H9 (cell line): ENCODE data around the gene C14orf39. TPM values are rescaled to one million over a fixed set of nuclear protein-coding genes. Genes with fewer than 3 reads are reported as not detected.

Experiments
- DNase-seq: peaks from one replicate; pipeline ENCODE4 v3.0.0-alpha.2; 2017
- H2AFZ ChIP-seq: one replicate; pipeline ENCODE4 v1.6.1; 2013; ENCODE audit warnings: mild to moderate bottlenecking, low read length, control low read depth, moderate library complexity
- H2AK5ac ChIP-seq: 2 replicates; pipeline ENCODE4 v1.6.1; 2013; ENCODE audit warnings: low read length, control low read depth, mixed read lengths; ENCODE audit not compliant: insufficient read length
- H2BK120ac ChIP-seq: one replicate; pipeline ENCODE4 v1.6.1; 2013; ENCODE audit warnings: low read depth, mild to moderate bottlenecking, low read length, control low read depth, inconsistent platforms; ENCODE audit not compliant: poor library complexity, severe bottlenecking
- H2BK12ac ChIP-seq: 2 replicates; pipeline ENCODE4 v1.6.1; 2013; ENCODE audit warnings: low read length, control low read depth, mixed read lengths, low read depth; ENCODE audit not compliant: insufficient read length
- H2BK15ac ChIP-seq: 2 replicates; pipeline ENCODE4 v1.6.1; 2013; ENCODE audit warnings: low read depth, low read length, control low read depth
- H2BK20ac ChIP-seq: one replicate; pipeline ENCODE4 v1.6.1; 2013; ENCODE audit warnings: low read depth, mild to moderate bottlenecking, low read length, control low read depth, inconsistent platforms; ENCODE audit not compliant: poor library complexity, severe bottlenecking
- H2BK5ac ChIP-seq: 2 replicates; pipeline ENCODE4 v1.6.1; 2013; ENCODE audit warnings: low read length, control low read depth, mixed read lengths; ENCODE audit not compliant: insufficient read length
- H3K14ac ChIP-seq: 2 replicates; pipeline ENCODE4 v1.6.1; 2013; ENCODE audit warnings: low read length, control low read depth; ENCODE audit not compliant: insufficient read depth
- H3K18ac ChIP-seq: 2 replicates; pipeline ENCODE4 v1.6.1; 2013; ENCODE audit warnings: low read depth, mild to moderate bottlenecking, mixed read lengths, low read length, control low read depth; ENCODE audit not compliant: insufficient read length
- H3K23ac ChIP-seq: 2 replicates; pipeline ENCODE4 v1.6.1; 2013; ENCODE audit warnings: low read length, control low read depth, mixed read lengths, low read depth; ENCODE audit not compliant: insufficient read length
- H3K23me2 ChIP-seq: 2 replicates; pipeline ENCODE4 v1.6.1; 2013; ENCODE audit warnings: low read depth, mild to moderate bottlenecking, mixed read lengths, low read length, control low read depth; ENCODE audit not compliant: insufficient read length, poor library complexity, severe bottlenecking
- H3K27ac ChIP-seq: 2 replicates; pipeline ENCODE4 v1.5.1; 2013; ENCODE audit warnings: low read length, control low read depth, mixed read lengths, low read depth; ENCODE audit not compliant: insufficient read length
- H3K27me3 ChIP-seq: 2 replicates; pipeline ENCODE4 v1.6.1; 2013; ENCODE audit warnings: low read length, control low read depth, inconsistent platforms; ENCODE audit not compliant: insufficient read depth
- H3K4ac ChIP-seq: 2 replicates; pipeline ENCODE4 v1.6.1; 2013; ENCODE audit warnings: low read depth, mild to moderate bottlenecking, control low read depth, inconsistent platforms, low read length, moderate library complexity
- H3K4me1 ChIP-seq: 2 replicates; pipeline ENCODE4 v1.6.1; 2013; ENCODE audit warnings: low read length, control low read depth, inconsistent platforms; ENCODE audit not compliant: insufficient read depth
- H3K4me2 ChIP-seq: 2 replicates; pipeline ENCODE4 v1.6.1; 2013; ENCODE audit warnings: low read length, control low read depth, mixed read lengths; ENCODE audit not compliant: insufficient read length, insufficient read depth
- H3K56ac ChIP-seq: 2 replicates; pipeline ENCODE4 v1.6.1; 2013; ENCODE audit warnings: low read depth, mild to moderate bottlenecking, mixed read lengths, low read length, control low read depth; ENCODE audit not compliant: insufficient read length
- H3K79me1 ChIP-seq: 2 replicates; pipeline ENCODE4 v1.6.1; 2013; ENCODE audit warnings: low read depth, mild to moderate bottlenecking, moderate library complexity, low read length, control low read depth, inconsistent platforms; ENCODE audit not compliant: insufficient read depth, poor library complexity, severe bottlenecking
- H3K79me2 ChIP-seq: 2 replicates; pipeline ENCODE4 v1.6.1; 2013; ENCODE audit warnings: low read length, control low read depth, inconsistent platforms; ENCODE audit not compliant: insufficient read depth
- H3K9ac ChIP-seq: 2 replicates; pipeline ENCODE4 v1.6.1; 2013; ENCODE audit warnings: low read length, control low read depth, mixed read lengths; ENCODE audit not compliant: insufficient read length; ENCODE audit errors: extremely low read depth
- H3K9me3 ChIP-seq: one replicate; pipeline ENCODE4 v1.6.1; 2013; ENCODE audit warnings: low read depth, low read length, inconsistent platforms; ENCODE audit not compliant: control insufficient read depth
- H3T11ph ChIP-seq: one replicate; pipeline ENCODE4 v1.6.1; 2013; ENCODE audit warnings: mild to moderate bottlenecking, low read length, control low read depth, inconsistent platforms
- H4K20me1 ChIP-seq: one replicate; pipeline ENCODE4 v1.6.1; 2013; ENCODE audit not compliant: control insufficient read depth, insufficient read length, insufficient read depth
- H4K5ac ChIP-seq: 2 replicates; pipeline ENCODE4 v1.6.1; 2013; ENCODE audit warnings: low read depth, mild to moderate bottlenecking, mixed read lengths, low read length, control low read depth; ENCODE audit not compliant: insufficient read length
- H4K8ac ChIP-seq: replicated peaks from 2 replicates; pipeline ENCODE4 v1.6.1; 2013; ENCODE audit warnings: low read length, control low read depth, mixed read lengths, low read depth; ENCODE audit not compliant: insufficient read length
- H4K91ac ChIP-seq: 2 replicates; pipeline ENCODE4 v1.6.1; 2013; ENCODE audit warnings: low read depth, mild to moderate bottlenecking, moderate library complexity, mixed read lengths, low read length, control low read depth; ENCODE audit not compliant: insufficient read length
- H3K27ac Mint-ChIP-seq, 3 experiments: 2 replicates in 2 of 3; 3 replicates in 1 of 3; pipeline ENCODE4 v1.8.0; 2020 to 2021; ENCODE audit warnings: mixed read lengths in 3 of 3, mild to moderate bottlenecking in 1 of 3, moderate library complexity in 1 of 3
- H3K27me3 Mint-ChIP-seq: 2 replicates; pipeline ENCODE4 v1.8.0; 2021; ENCODE audit warnings: low read depth, mild to moderate bottlenecking, moderate library complexity, mixed read lengths
- H3K36me3 Mint-ChIP-seq, 3 experiments: 2 replicates in 2 of 3; 3 replicates in 1 of 3; pipeline ENCODE4 v1.8.0; 2020 to 2021; ENCODE audit warnings: low read depth in 3 of 3, mixed read lengths in 3 of 3; ENCODE audit not compliant: insufficient read depth in 1 of 3
- H3K4me1 Mint-ChIP-seq, 2 experiments: 2 replicates each; pipeline ENCODE4 v1.8.0; 2020; ENCODE audit warnings: mixed read lengths in 2 of 2
- H3K4me3 Mint-ChIP-seq, 2 experiments: 2 replicates in 1 of 2; 3 replicates in 1 of 2; pipeline ENCODE4 v1.8.0; 2020 to 2021; ENCODE audit warnings: mild to moderate bottlenecking in 2 of 2, mixed read lengths in 2 of 2, moderate library complexity in 1 of 2
- H3K9me3 Mint-ChIP-seq, 2 experiments: 2 replicates in 1 of 2; 3 replicates in 1 of 2; pipeline ENCODE4 v1.8.0; 2020; ENCODE audit warnings: mild to moderate bottlenecking in 2 of 2, mixed read lengths in 2 of 2, moderate library complexity in 1 of 2
- WGBS: extraction: QIAGEN DNeasy Blood & Tissue Kit; methylation state at CpG from one replicate; pipeline ENCODE4 v1.1.7; 2013; ENCODE audit warnings: missing lambda C conversion rate, low lambda C conversion rate, mixed read lengths; ENCODE audit not compliant: insufficient read length; ENCODE audit errors: extremely low coverage; 5-methylcytosine and 5-hydroxymethylcytosine counted together
- total RNA-seq: library from RNA; stranded (reverse); gene quantifications from 2 replicates; pipeline ENCODE4 v1.2.1, GENCODE V29; 2021
- TF ChIP-seq, protein P1 (sequence below): fragments of 200-600 bp; sonication (generic); conservative IDR thresholded peaks from 3 replicates; pipeline ENCODE4 v1.8.0; 2021; ENCODE audit warnings: antibody characterized with exemption, mild to moderate bottlenecking

C14orf39 gene
- total RNA-seq, 1 experiment from 2014 or later = 1.8 TPM

GRCh38 chr14:60532442-60532841 is 46.6 kb upstream of the C14orf39 start:
- Histone ChIP-seq H3K4me1 (no peaks in the 10 kb centered on the region), H3K4me2 (no peak overlapping the region), H3K27ac (no peak overlapping the region), H2AFZ (no peak overlapping the region), H2BK5ac (no peak overlapping the region), H2BK15ac (no peak overlapping the region), H2AK5ac (no peak overlapping the region), H3K4ac (no peak overlapping the region), H3K9ac (no peak overlapping the region), H3T11ph (no peak overlapping the region), H4K5ac (no peak overlapping the region), H3K56ac (no peak overlapping the region), H4K20me1 (no peaks in the 10 kb centered on the region), H3K9me3 (no peaks in the 10 kb centered on the region), H2BK12ac (no peak overlapping the region), H4K91ac (no peak overlapping the region), H3K14ac (no peak overlapping the region), H2BK20ac (no peak overlapping the region), H3K27me3 (no peaks in the 10 kb centered on the region), H4K8ac (no peak overlapping the region), H3K79me2 (no peaks in the 10 kb centered on the region), H2BK120ac (no peak overlapping the region), H3K23ac (no peak overlapping the region), H3K18ac (no peak overlapping the region), H3K23me2 (no peaks in the 10 kb centered on the region), H3K79me1 (no peaks in the 10 kb centered on the region)
- H3K4me3 Mint-ChIP-seq = no peak overlapping the region
- DNase-seq = no peak
- TF ChIP-seq, protein P1, sequence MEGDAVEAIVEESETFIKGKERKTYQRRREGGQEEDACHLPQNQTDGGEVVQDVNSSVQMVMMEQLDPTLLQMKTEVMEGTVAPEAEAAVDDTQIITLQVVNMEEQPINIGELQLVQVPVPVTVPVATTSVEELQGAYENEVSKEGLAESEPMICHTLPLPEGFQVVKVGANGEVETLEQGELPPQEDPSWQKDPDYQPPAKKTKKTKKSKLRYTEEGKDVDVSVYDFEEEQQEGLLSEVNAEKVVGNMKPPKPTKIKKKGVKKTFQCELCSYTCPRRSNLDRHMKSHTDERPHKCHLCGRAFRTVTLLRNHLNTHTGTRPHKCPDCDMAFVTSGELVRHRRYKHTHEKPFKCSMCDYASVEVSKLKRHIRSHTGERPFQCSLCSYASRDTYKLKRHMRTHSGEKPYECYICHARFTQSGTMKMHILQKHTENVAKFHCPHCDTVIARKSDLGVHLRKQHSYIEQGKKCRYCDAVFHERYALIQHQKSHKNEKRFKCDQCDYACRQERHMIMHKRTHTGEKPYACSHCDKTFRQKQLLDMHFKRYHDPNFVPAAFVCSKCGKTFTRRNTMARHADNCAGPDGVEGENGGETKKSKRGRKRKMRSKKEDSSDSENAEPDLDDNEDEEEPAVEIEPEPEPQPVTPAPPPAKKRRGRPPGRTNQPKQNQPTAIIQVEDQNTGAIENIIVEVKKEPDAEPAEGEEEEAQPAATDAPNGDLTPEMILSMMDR = no peak
- no peaks in the 10 kb centered on the region for H3K9me3 Mint-ChIP-seq
- H3K27me3 Mint-ChIP-seq = no peaks in the 10 kb centered on the region; the same call in 1 of the 2 replicates
- no peaks in the 10 kb centered on the region; a peak in 1 of 7 replicates for H3K36me3 Mint-ChIP-seq
- H3K27ac Mint-ChIP-seq = no peak overlapping the region
- WGBS = no CpG with 5 or more reads among the region's 3 CpGs
- peaks cover 0 to 5% of the 10 kb centered on the region in 2 experiments; a peak in 2 of 4 replicates for H3K4me1 Mint-ChIP-seq
